Measurements from ENCODE around the gene NRP1.

DNA sequence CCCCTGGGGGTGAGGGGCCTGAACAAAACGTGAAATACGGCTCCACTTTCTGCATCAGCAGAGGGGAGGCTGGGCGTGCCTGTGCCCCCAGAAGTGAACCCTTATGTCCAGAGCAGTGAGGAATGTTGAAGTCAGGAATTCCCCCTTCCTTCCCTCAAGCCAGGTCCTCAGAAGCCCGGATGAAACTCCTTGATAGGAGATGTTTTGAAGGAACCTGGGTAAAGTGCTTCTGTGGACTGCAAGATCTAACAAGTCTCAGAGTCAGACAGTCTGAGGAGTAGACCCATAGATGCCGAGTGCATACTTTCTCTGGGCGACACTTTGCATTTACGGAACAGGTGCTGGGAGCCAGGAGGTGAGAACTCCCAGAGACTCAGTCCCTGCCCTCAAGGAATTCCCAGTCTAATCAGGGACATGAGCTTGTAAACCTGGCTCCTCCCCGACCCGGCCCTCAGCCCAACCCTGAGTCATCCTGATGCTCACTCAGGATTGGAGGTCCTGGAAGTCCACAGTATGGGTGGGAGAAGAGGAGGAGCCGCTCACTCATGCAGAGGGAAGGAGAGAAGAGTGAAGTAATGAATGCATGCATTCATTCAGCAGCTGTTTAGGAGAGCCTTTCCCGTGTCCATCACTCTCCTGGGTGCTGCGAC lies 197.0 kb downstream of the NRP1 start:
- TF ChIP-seq OSR1 (CRISPR knock-in tag; IDR thresholded peaks at IDR 0.05) = no peak
- no peak for TF ChIP-seq ZC3H10 (CRISPR knock-in tag; IDR thresholded peaks at IDR 0.05)
- TF ChIP-seq TOX (CRISPR knock-in tag; IDR thresholded peaks at IDR 0.05; ENCODE audit: borderline replicate concordance) = no peak
- no peak for TF ChIP-seq CSDC2 (CRISPR knock-in tag; IDR thresholded peaks at IDR 0.05)
- no peak for TF ChIP-seq ZFP3 (CRISPR knock-in tag; IDR thresholded peaks at IDR 0.05)
- TF ChIP-seq BACH2 (CRISPR knock-in tag; IDR thresholded peaks at IDR 0.05; ENCODE audit: borderline replicate concordance) = no peak
- TF ChIP-seq RARB (CRISPR knock-in tag; IDR thresholded peaks at IDR 0.05) = no peak
- no peak for TF ChIP-seq ZFP30 (CRISPR knock-in tag; IDR thresholded peaks at IDR 0.05)
- no peak for TF ChIP-seq TSHZ2 (CRISPR knock-in tag; IDR thresholded peaks at IDR 0.05)
